Measurements from ENCODE around the gene SLC26A9.

SLC26A9 gene

DNA sequence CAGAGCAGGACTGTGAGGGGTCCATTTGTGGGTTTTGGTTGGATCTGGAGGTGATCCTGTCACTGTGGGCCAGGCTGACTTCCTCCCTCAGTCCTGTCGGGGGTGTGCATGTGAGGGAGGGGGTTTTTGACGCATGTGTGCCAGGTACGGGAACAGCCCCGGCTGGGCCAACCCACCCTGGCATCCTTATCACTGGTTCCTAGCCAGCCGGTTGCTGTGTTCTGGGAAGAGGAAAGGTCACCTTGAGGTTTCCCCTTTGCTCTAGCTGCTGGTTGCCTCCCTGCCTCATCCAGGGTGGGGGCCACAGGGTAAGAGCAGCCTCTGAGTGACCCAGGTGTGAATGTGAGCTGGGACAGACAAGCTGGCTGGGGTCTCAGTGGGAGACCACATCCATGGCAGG lies 2.5 kb downstream of the SLC26A9 start:
- no peak for DNase-seq
- Histone ChIP-seq H3K4me2 (ENCODE audit: insufficient read depth, low read length) (no peak overlapping the region), H3K9ac (ENCODE audit: low read depth, low read length) (no peak overlapping the region), H3K9me3 (ENCODE audit: insufficient read depth, low read length, severe bottlenecking) (no peaks in the 10 kb centered on the region), H3K27ac (ENCODE audit: low read length) (no peak overlapping the region), H2AFZ (ENCODE audit: low read depth, low read length) (no peak overlapping the region), H4K20me1 (ENCODE audit: insufficient read depth, low read length) (peaks cover 3% of the 10 kb centered on the region; the same call in 1 of the 2 replicates), H3K4me3 (ENCODE audit: low read depth in 1 of 2, low read length in 2 of 2) (no peak overlapping the region), H3K27me3 (ENCODE audit: insufficient read depth, low read length, poor library complexity) (peaks cover 35% of the 10 kb centered on the region), H3K4me1 (ENCODE audit: insufficient read depth, low read length) (no peaks in the 10 kb centered on the region), H3K36me3 (ENCODE audit: insufficient read depth, low read length) (no peaks in the 10 kb centered on the region), H3K79me2 (ENCODE audit: insufficient read depth, low read length) (no peaks in the 10 kb centered on the region)
- TF ChIP-seq, protein P1, sequence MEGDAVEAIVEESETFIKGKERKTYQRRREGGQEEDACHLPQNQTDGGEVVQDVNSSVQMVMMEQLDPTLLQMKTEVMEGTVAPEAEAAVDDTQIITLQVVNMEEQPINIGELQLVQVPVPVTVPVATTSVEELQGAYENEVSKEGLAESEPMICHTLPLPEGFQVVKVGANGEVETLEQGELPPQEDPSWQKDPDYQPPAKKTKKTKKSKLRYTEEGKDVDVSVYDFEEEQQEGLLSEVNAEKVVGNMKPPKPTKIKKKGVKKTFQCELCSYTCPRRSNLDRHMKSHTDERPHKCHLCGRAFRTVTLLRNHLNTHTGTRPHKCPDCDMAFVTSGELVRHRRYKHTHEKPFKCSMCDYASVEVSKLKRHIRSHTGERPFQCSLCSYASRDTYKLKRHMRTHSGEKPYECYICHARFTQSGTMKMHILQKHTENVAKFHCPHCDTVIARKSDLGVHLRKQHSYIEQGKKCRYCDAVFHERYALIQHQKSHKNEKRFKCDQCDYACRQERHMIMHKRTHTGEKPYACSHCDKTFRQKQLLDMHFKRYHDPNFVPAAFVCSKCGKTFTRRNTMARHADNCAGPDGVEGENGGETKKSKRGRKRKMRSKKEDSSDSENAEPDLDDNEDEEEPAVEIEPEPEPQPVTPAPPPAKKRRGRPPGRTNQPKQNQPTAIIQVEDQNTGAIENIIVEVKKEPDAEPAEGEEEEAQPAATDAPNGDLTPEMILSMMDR (IDR thresholded peaks at IDR 0.05; ENCODE audit: borderline replicate concordance, extremely low read depth, low read length, poor library complexity, severe bottlenecking), result no peak
- no peak for TF ChIP-seq EZH2 (IDR thresholded peaks at IDR 0.05; ENCODE audit: borderline replicate concordance, low read depth, low read length, severe bottlenecking)
- ATAC-seq (ENCODE audit: insufficient read depth, low read depth), result no peak

DNA sequence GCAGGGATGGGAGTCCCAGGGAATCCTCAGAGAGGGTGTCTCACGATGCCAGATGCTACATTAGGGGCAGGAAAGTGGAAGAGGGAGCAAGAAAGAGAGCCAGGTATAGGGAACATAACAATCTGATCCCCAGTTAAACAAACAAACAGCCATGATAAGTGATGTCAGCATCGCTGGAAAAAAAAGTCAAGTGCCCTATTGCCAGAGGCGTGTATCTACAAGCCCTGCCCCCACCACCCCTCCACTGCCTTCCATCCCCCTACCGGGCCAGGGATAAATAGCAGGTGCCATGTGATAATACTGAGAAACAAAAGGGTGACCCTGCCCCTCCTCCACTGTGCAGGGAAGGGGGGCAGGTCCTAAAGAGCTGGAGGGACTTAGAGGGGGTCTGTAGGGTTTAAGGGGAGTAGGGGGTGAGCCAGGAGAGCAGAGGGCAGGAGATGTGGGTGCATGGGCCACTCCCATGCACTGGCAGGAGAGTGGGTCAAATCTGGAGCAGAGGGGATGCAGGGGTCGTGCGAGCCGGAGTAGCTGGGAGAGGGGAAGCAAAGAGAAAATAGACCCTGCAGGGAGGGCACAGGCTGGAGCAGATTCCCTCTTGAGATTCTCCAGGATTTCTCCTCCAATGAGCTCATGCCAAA lies 3.4 kb downstream of the SLC26A9 start:
- no peaks in the 10 kb centered on the region for H3K36me3 ChIP-seq (ENCODE audit: insufficient read depth, low read length)
- TF ChIP-seq EZH2 (IDR thresholded peaks at IDR 0.05; ENCODE audit: borderline replicate concordance, low read depth, low read length, severe bottlenecking), result no peak
- TF ChIP-seq, protein P1 (IDR thresholded peaks at IDR 0.05; ENCODE audit: borderline replicate concordance, extremely low read depth, low read length, poor library complexity, severe bottlenecking), result no peak
- no peak overlapping the region for H2AFZ ChIP-seq (ENCODE audit: low read depth, low read length)
- DNase-seq (peak; percentile 20), ATAC-seq (ENCODE audit: insufficient read depth, low read depth) (peak; percentile 37; the same call in 1 of the 3 replicates)
- no peaks in the 10 kb centered on the region for H3K79me2 ChIP-seq (ENCODE audit: insufficient read depth, low read length)
- H3K9me3 ChIP-seq (ENCODE audit: insufficient read depth, low read length, severe bottlenecking), result no peaks in the 10 kb centered on the region
- H3K27ac ChIP-seq (ENCODE audit: low read length), result no peak overlapping the region
- H4K20me1 ChIP-seq (ENCODE audit: insufficient read depth, low read length), result peaks cover 3% of the 10 kb centered on the region; the same call in 1 of the 2 replicates
- no peak overlapping the region for H3K9ac ChIP-seq (ENCODE audit: low read depth, low read length)
- no peak overlapping the region for H3K4me3 ChIP-seq (ENCODE audit: low read depth in 1 of 2, low read length in 2 of 2)
- H3K27me3 ChIP-seq (ENCODE audit: insufficient read depth, low read length, poor library complexity), result peaks cover 27% of the 10 kb centered on the region
- no peaks in the 10 kb centered on the region for H3K4me1 ChIP-seq (ENCODE audit: insufficient read depth, low read length)
- H3K4me2 ChIP-seq (ENCODE audit: insufficient read depth, low read length), result no peak overlapping the region

DNA sequence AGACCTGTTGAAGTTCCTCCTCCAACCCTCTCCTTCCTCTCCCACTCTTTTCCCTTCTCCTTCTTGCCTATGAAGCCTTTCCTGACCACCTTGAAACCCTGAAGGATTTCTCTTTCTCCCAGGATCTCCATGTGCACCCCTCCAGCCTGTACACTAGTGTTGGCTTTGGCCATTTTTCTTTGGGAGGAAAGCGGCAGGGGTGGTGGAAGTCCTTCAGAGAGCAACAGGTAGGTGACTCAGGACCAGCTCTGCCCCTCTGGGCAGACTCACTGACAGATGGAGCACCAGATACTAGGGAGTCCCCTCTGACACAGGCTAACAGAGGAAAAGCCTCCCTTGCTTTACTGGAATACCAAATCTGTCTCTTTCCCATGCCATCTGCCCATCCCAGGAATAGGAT lies 4.6 kb downstream of the SLC26A9 start:
- no peaks in the 10 kb centered on the region for H3K4me1 ChIP-seq (ENCODE audit: insufficient read depth, low read length)
- H3K79me2 ChIP-seq (ENCODE audit: insufficient read depth, low read length), result no peaks in the 10 kb centered on the region
- no peak overlapping the region for H3K4me2 ChIP-seq (ENCODE audit: insufficient read depth, low read length)
- peaks cover 2% of the 10 kb centered on the region; the same call in 1 of the 2 replicates for H4K20me1 ChIP-seq (ENCODE audit: insufficient read depth, low read length)
- TF ChIP-seq, protein P1 (IDR thresholded peaks at IDR 0.05; ENCODE audit: borderline replicate concordance, extremely low read depth, low read length, poor library complexity, severe bottlenecking), result no peak
- TF ChIP-seq EZH2 (IDR thresholded peaks at IDR 0.05; ENCODE audit: borderline replicate concordance, low read depth, low read length, severe bottlenecking), result no peak
- peaks cover 24% of the 10 kb centered on the region for H3K27me3 ChIP-seq (ENCODE audit: insufficient read depth, low read length, poor library complexity)
- no peak overlapping the region for H3K9ac ChIP-seq (ENCODE audit: low read depth, low read length)
- H3K27ac ChIP-seq (ENCODE audit: low read length), result no peak overlapping the region
- H3K36me3 ChIP-seq (ENCODE audit: insufficient read depth, low read length), result no peaks in the 10 kb centered on the region
- no peak for DNase-seq
- ATAC-seq (ENCODE audit: insufficient read depth, low read depth), result no peak
- no peaks in the 10 kb centered on the region for H3K9me3 ChIP-seq (ENCODE audit: insufficient read depth, low read length, severe bottlenecking)
- H3K4me3 ChIP-seq (ENCODE audit: low read depth in 1 of 2, low read length in 2 of 2), result no peak overlapping the region
- no peak overlapping the region for H2AFZ ChIP-seq (ENCODE audit: low read depth, low read length)

Measured in DND-41 (cell line).